GM23248 (cell line): ENCODE results near the gene LDHAL6B. TPM values are rescaled to one million over a fixed set of nuclear protein-coding genes. Genes with fewer than 3 reads are reported as not detected.
"Not testable (repeated sequence)": the region's sequence is repeated elsewhere in the genome, so short reads cannot be mapped to it uniquely, and the experiment has no call there.

ENCODE experiments used
- DNase-seq: peaks from one replicate; pipeline ENCODE4 v3.0.0-alpha.2; 2015
- H2AFZ ChIP-seq: fragments of 200-600 bp; sonication (generic); 2 replicates; pipeline ENCODE4 v1.6.1; 2016; ENCODE audit warnings: antibody characterized with exemption
- H3F3A ChIP-seq: fragments of 200-600 bp; sonication (generic); 2 replicates; pipeline ENCODE4 v1.6.1; 2016; ENCODE audit warnings: mild to moderate bottlenecking, antibody characterized with exemption, mixed run types; ENCODE audit not compliant: insufficient read depth
- H3K27ac ChIP-seq: fragments of 200-600 bp; sonication (generic); 2 replicates; pipeline ENCODE4 v1.5.1; 2016; ENCODE audit warnings: mild to moderate bottlenecking
- H3K27me3 ChIP-seq: fragments of 200-600 bp; sonication (generic); replicated peaks from 2 replicates; pipeline ENCODE4 v1.6.1; 2016; ENCODE audit warnings: mild to moderate bottlenecking; ENCODE audit not compliant: insufficient read depth
- H3K36me3 ChIP-seq: fragments of 200-600 bp; sonication (generic); 2 replicates; pipeline ENCODE4 v1.6.1; 2016; ENCODE audit warnings: low read depth, mild to moderate bottlenecking
- H3K4me1 ChIP-seq: fragments of 200-600 bp; sonication (generic); 2 replicates; pipeline ENCODE4 v1.6.1; 2016; ENCODE audit warnings: mild to moderate bottlenecking; ENCODE audit not compliant: insufficient read depth
- H3K4me2 ChIP-seq: fragments of 200-600 bp; sonication (generic); one replicate; pipeline ENCODE4 v1.6.1; 2016; ENCODE audit warnings: mild to moderate bottlenecking; ENCODE audit not compliant: unreplicated experiment
- H3K4me3 ChIP-seq: fragments of 200-600 bp; sonication (generic); 2 replicates; pipeline ENCODE4 v1.5.1; 2016; ENCODE audit warnings: mild to moderate bottlenecking
- H3K79me2 ChIP-seq: fragments of 200-600 bp; sonication (generic); 2 replicates; pipeline ENCODE4 v1.6.1; 2016; ENCODE audit warnings: mild to moderate bottlenecking; ENCODE audit not compliant: insufficient read depth
- H3K9ac ChIP-seq: fragments of 200-600 bp; sonication (generic); 2 replicates; pipeline ENCODE4 v1.6.1; 2016; ENCODE audit warnings: mild to moderate bottlenecking
- H3K9me2 ChIP-seq: fragments of 200-600 bp; sonication (generic); 2 replicates; pipeline ENCODE4 v1.6.1; 2016; ENCODE audit warnings: mixed run types, mild to moderate bottlenecking, moderate library complexity; ENCODE audit not compliant: insufficient read depth
- H3K9me3 ChIP-seq: fragments of 200-600 bp; sonication (generic); one replicate; pipeline ENCODE4 v1.6.1; 2017; ENCODE audit warnings: low read depth
- H4K20me1 ChIP-seq: fragments of 200-600 bp; sonication (generic); 2 replicates; pipeline ENCODE4 v1.6.0; 2016; ENCODE audit not compliant: insufficient read depth
- EZH2 ChIP-seq: fragments of 200-600 bp; sonication (generic); IDR thresholded peaks from 2 replicates; pipeline ENCODE4 v1.6.1; 2018; ENCODE audit warnings: antibody characterized with exemption, mild to moderate bottlenecking; ENCODE audit not compliant: insufficient read depth, poor library complexity, severe bottlenecking
- EZH2phosphoT487 ChIP-seq: fragments of 200-600 bp; sonication (generic); IDR thresholded peaks from 2 replicates; pipeline ENCODE4 v1.6.1; 2018; ENCODE audit warnings: antibody characterized with exemption, moderate library complexity, mild to moderate bottlenecking, low read depth; ENCODE audit not compliant: insufficient read depth
- WGBS, 2 experiments: methylation state at CpG; one replicate each; pipeline ENCODE4 v1.1.6; 2015 to 2017; ENCODE audit warnings: low lambda C conversion rate in 2 of 2, low coverage in 1 of 2; ENCODE audit errors: missing lambda C conversion rate in 2 of 2; 5-methylcytosine and 5-hydroxymethylcytosine counted together
- in situ Hi-C: fragments of 300-500 bp; cut with MboI; formaldehyde crosslinking; loops from 2 replicates; pipeline ENCODE4 v1.15.0; 2020
- polyA plus RNA-seq: library from polyadenylated mRNA; unstranded; fragments of >200 nt; fragmentation: Nextera tagmentation; extraction: Ambion mirVana; gene quantifications from 2 replicates; pipeline ENCODE4 v1.2.1, GENCODE V29; 2016
- total RNA-seq: library from RNA; depleted of rRNA; stranded (reverse); fragments of >200 nt; shearing (Covaris generic); gene quantifications from 2 replicates; pipeline ENCODE4 v1.2.3, GENCODE V29; 2014

The LDHAL6B gene
- total and polyA plus RNA-seq, 2 experiments from 2014 or later, result 0.10 TPM; not detected in 1

GRCh38 chr15:59159210-59159609, 47.4 kb upstream of the LDHAL6B start:
- Histone ChIP-seq H3K4me1 (no peaks in the 10 kb centered on the region), H3F3A (peaks cover 9% of the 10 kb centered on the region; the same call in 1 of the 2 replicates), H3K4me3 (no peak overlapping the region), H3K9ac (no peak overlapping the region), H3K27ac (no peak overlapping the region), H3K9me2 (no peaks in the 10 kb centered on the region), H3K36me3 (peaks cover 80% of the 10 kb centered on the region), H3K79me2 (no peaks in the 10 kb centered on the region), H2AFZ (no peak overlapping the region), H3K9me3 (no peaks in the 10 kb centered on the region), H3K4me2 (no peak overlapping the region), H4K20me1 (no peaks in the 10 kb centered on the region), H3K27me3 (no peaks in the 10 kb centered on the region)
- in situ Hi-C loops, result no loop called here
- no peak for TF ChIP-seq EZH2
- TF ChIP-seq EZH2phosphoT487, result no peak
- DNase-seq, result no peak
- WGBS, 2 experiments, result 94 to 96% methylated on average over 9 of the region's 9 CpGs

DNA sequence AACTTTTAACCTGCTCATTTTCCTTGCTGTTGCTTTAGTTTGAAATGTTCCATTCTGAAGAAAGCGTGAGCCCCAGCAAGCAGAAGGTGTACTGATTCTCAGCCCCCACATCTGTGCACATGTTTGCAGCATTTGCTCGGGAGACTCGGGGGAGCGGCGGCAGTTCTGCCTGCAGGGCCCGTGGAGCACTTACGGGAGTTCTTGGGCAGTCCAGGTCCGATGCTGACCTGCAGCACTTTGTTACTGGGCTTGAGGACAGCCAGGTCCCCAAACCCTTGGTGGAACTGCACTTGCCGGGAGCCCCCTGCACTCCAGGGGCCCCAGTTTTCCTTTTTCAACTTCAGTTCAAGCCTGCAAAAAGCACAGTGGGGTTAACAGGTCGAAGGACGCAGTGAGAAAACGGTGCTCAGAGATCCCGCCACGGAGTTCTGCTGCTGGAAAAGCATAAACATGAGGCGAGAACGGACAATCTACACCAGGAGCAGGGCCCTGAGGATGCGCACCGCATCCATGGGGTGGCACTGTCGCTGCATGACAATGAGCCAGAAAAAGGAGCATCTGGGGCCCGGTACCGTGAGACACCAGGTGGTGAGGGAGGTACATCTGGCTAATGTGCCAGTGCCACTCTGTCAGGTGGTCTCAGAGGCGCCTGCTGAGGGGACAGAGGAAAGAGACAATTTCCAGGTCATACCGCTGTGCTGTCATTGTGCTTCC, 45.6 kb upstream of the LDHAL6B start:
- no peak overlapping the region for H3K4me3 ChIP-seq
- peaks cover 9% of the 10 kb centered on the region; the same call in 1 of the 2 replicates for H3F3A ChIP-seq
- peak; percentile 26 for DNase-seq
- H3K27ac ChIP-seq, result no peak overlapping the region
- H3K79me2 ChIP-seq, result 0 out of 2 replicates have a peak, but pooled peaks cover 5% of the 10 kb centered on the region
- no peak overlapping the region for H2AFZ ChIP-seq
- H3K27me3 ChIP-seq, result no peaks in the 10 kb centered on the region
- peaks cover 8% of the 10 kb centered on the region for H3K4me1 ChIP-seq
- no peaks in the 10 kb centered on the region for H3K9me2 ChIP-seq
- H3K9me3 ChIP-seq, result no peaks in the 10 kb centered on the region
- H4K20me1 ChIP-seq, result no peaks in the 10 kb centered on the region
- in situ Hi-C loops, result loop anchor here (10.0 kb wide), 1 partner anchor 334 kb away; no protein-coding TSS in a partner anchor
- H3K4me2 ChIP-seq, result no peak overlapping the region
- TF ChIP-seq EZH2, result no peak
- TF ChIP-seq EZH2phosphoT487, result no peak
- H3K36me3 ChIP-seq, result peaks cover 76% of the 10 kb centered on the region
- no peak overlapping the region for H3K9ac ChIP-seq
- WGBS, 2 experiments, result 96% methylated on average over 23 of the region's 23 CpGs

DNA sequence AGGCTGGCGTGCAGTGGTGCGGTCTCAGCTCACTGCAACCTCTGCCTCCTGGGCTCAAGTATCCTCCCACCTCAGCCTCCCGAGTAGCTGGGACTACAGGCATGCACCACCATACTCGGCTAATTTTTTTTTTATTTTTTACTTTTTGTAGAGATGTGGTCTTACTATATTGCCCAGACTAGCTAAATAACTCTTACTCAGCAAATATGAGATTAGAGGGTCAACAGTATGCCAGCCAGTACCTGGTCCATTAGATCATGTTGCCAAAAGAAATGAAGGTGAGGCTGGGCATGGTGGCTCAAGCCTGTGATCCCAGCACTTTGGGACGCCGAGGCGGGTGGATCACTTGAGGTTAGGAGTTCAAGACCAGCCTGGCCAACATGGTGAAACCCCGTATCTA, 44.6 kb upstream of the LDHAL6B start:
- H3K4me1 ChIP-seq, result peaks cover 16% of the 10 kb centered on the region
- H3K27ac ChIP-seq, DNase-seq, H3K9me2 ChIP-seq, H3K9me3 ChIP-seq, H3K27me3 ChIP-seq, H4K20me1 ChIP-seq, H3K4me3 ChIP-seq, H3K4me2 ChIP-seq, H3K9ac ChIP-seq, H2AFZ ChIP-seq: not testable (repeated sequence)
- in situ Hi-C loops, result loop anchor here (10.0 kb wide), 1 partner anchor 333 kb away; no protein-coding TSS in a partner anchor
- 97 to 98% methylated on average over 8 of the region's 8 CpGs for WGBS, 2 experiments
- H3F3A ChIP-seq, result peaks cover 13% of the 10 kb centered on the region; the same call in 1 of the 2 replicates
- peaks cover 71% of the 10 kb centered on the region for H3K36me3 ChIP-seq
- H3K79me2 ChIP-seq, result peaks cover 12% of the 10 kb centered on the region; the same call in 1 of the 2 replicates

DNA sequence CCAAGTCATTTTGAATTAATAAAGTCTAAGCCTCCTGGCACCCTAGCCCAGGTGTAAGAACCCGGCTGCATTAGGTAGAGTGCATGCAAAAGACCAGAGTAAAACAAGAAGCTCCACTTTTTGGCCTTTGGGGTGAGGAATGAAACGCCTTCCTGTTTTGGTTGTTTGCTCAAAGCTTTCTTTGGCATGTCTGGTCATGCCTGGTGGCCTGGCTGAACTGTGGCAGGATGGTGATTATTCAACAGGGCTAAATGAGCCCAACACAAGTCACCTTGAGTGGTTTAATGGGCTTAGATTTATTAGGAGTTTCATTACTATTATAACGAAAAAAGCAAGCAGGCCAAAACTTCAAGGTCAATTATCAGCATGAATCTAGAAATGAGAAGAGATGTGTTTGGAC, 40.9 kb upstream of the LDHAL6B start:
- in situ Hi-C loops, result loop anchor here (10.0 kb wide), 1 partner anchor 329 kb away; no protein-coding TSS in a partner anchor

More for the DNA sequence above, 40.9 kb upstream of the LDHAL6B start:
- Histone ChIP-seq H3K4me2 (peak overlapping the region; percentile 3), H3F3A (peaks cover 32% of the 10 kb centered on the region), H3K9me3 (no peaks in the 10 kb centered on the region), H3K4me3 (no peak overlapping the region), H3K27me3 (no peaks in the 10 kb centered on the region), H3K9me2 (no peaks in the 10 kb centered on the region), H3K27ac (peak overlapping the region; percentile 51), H3K36me3 (peaks cover 44% of the 10 kb centered on the region; the same call in 1 of the 2 replicates), H3K9ac (no peak overlapping the region), H4K20me1 (no peaks in the 10 kb centered on the region), H3K79me2 (peaks cover 15% of the 10 kb centered on the region; the same call in 1 of the 2 replicates), H2AFZ (no peak overlapping the region), H3K4me1 (peaks cover 44% of the 10 kb centered on the region)
- no peak for TF ChIP-seq EZH2phosphoT487
- TF ChIP-seq EZH2, result no peak
- 72 to 74% methylated on average over 3 of the region's 3 CpGs for WGBS, 2 experiments
- peak; percentile 21 for DNase-seq
